ENCODE data around the gene ATP8A2.

The ATP8A2 gene

GRCh38 chr13:26021516-26021915 lies 649.7 kb downstream of the ATP8A2 start:
- DNase-seq, result no peak

- DNase-seq, result no peak
Measured at GRCh38 chr13:26021956-26022355, 650.2 kb downstream of the ATP8A2 start.

GRCh38 chr13:26022538-26023292 lies 650.9 kb downstream of the ATP8A2 start:
- DNase-seq, result no peak

GRCh38 chr13:26024558-26024957 lies 652.8 kb downstream of the ATP8A2 start:
- no peak for DNase-seq

- no peak for DNase-seq
Measured at GRCh38 chr13:26025196-26025595, 653.4 kb downstream of the ATP8A2 start.

GRCh38 chr13:26025771-26026170 lies 654.0 kb downstream of the ATP8A2 start:
- DNase-seq, result no peak

GRCh38 chr13:26026211-26026610 lies 654.4 kb downstream of the ATP8A2 start:
- no peak for DNase-seq

- no peak for DNase-seq
Measured at GRCh38 chr13:26029581-26030136, 657.9 kb downstream of the ATP8A2 start.

GRCh38 chr13:26030331-26030730 lies 658.6 kb downstream of the ATP8A2 start:
- no peak for DNase-seq

GRCh38 chr13:26034018-26034417 lies 662.2 kb downstream of the ATP8A2 start:
- DNase-seq, result no peak

GRCh38 chr13:26036383-26036782 lies 664.6 kb downstream of the ATP8A2 start:
- DNase-seq, result no peak

GRCh38 chr13:26037302-26037701 lies 665.5 kb downstream of the ATP8A2 start:
- DNase-seq, result peak in 3 of 6 experiments; percentile 3 to 26 (median 9)

- DNase-seq, result no peak
Measured at GRCh38 chr13:26038931-26039475, 667.2 kb downstream of the ATP8A2 start.

GRCh38 chr13:26041444-26041843 lies 669.7 kb downstream of the ATP8A2 start:
- DNase-seq, result no peak

GRCh38 chr13:26042785-26043184 lies 671.0 kb downstream of the ATP8A2 start:
- DNase-seq, result no peak

GRCh38 chr13:26045142-26045541 lies 673.4 kb downstream of the ATP8A2 start:
- DNase-seq, result peak in 1 of 6 experiments; percentile 17

- DNase-seq, result no peak
Measured at GRCh38 chr13:26046639-26047038, 674.9 kb downstream of the ATP8A2 start.

- no peak for DNase-seq
Measured at GRCh38 chr13:26047040-26047439, 675.3 kb downstream of the ATP8A2 start.

GRCh38 chr13:26048741-26049140 lies 677.0 kb downstream of the ATP8A2 start:
- no peak for DNase-seq

- DNase-seq, result peak in 3 of 6 experiments; percentile 27 to 40 (median 27)
Measured at GRCh38 chr13:26050568-26051230, 678.9 kb downstream of the ATP8A2 start.

- peak in 2 of 6 experiments; percentile 17 to 26 for DNase-seq
Measured at GRCh38 chr13:26051231-26051656, 679.5 kb downstream of the ATP8A2 start.

GRCh38 chr13:26051657-26052311 lies 680.0 kb downstream of the ATP8A2 start, which contains the start of gene SHISA2:
Gene SHISA2 (minus strand): TSS chr13:26052016. CDS start chr13:26050975, 1,041 bp downstream.
- DNase-seq, result peak in 5 of 6 experiments; percentile 29 to 63 (median 40)

GRCh38 chr13:26052337-26052736 lies 680.6 kb downstream of the ATP8A2 start:
- peak in 1 of 6 experiments; percentile 18 for DNase-seq
